Measurements from ENCODE around the gene ITGAV.

Gene ITGAV

GRCh38 chr2:186575302-186575701, 14.6 kb upstream of the ITGAV start:
- no peak for DNase-seq (ENCODE audit: low spot score)

GRCh38 chr2:186575856-186576255, 14.0 kb upstream of the ITGAV start:
- no peak for DNase-seq (ENCODE audit: low spot score)

DNA sequence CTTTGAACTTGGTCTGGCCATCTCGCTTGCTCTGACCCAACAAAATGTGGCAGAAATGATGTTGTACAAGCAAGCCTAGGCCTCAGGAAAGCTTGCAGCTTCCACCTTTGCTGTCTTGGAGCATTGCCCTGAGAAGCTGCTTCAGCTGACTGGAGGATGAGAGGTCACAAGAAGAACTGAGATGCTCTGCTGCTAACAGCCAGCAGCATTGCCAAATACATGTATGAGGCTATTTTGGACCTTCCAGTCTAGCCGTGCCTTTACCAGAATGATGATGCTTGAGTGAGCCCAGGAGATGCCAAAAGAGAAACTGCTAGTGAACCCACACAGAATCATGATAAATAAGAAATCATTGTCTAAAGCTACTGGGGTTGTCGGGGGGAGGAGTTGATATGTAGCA, 13.2 kb upstream of the ITGAV start:
- no peak for DNase-seq (ENCODE audit: low spot score)

- no peak for DNase-seq (ENCODE audit: low spot score)
These were observed 7.2 kb upstream of the ITGAV start for GRCh38 chr2:186582698-186583097.

GRCh38 chr2:186584053-186584452, 5.8 kb upstream of the ITGAV start:
- no peak for DNase-seq (ENCODE audit: low spot score)

DNA sequence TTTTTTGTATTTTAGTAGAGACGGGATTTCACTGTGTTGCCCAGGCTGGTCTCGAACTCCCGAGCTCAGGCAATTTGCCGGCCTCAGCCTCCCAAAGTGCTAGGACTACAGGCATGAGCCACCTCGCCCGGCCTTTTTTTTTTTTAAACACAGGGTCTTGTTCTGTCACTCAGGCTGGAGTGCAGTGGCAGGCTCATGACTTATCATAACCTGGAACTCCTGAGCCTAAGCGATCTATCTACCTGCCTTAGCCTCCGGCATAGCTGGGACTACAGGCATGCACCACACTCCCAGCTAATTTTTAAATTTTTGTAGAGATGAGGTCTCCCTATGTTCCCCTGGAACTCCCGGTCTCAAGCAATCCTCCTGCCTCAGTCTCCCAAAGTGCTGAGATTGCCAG, 1.4 kb upstream of the ITGAV start:
- DNase-seq (ENCODE audit: low spot score): no peak

GRCh38 chr2:186588940-186589611, 780 bp upstream of the ITGAV start:
- no peak for DNase-seq (ENCODE audit: low spot score)

DNA sequence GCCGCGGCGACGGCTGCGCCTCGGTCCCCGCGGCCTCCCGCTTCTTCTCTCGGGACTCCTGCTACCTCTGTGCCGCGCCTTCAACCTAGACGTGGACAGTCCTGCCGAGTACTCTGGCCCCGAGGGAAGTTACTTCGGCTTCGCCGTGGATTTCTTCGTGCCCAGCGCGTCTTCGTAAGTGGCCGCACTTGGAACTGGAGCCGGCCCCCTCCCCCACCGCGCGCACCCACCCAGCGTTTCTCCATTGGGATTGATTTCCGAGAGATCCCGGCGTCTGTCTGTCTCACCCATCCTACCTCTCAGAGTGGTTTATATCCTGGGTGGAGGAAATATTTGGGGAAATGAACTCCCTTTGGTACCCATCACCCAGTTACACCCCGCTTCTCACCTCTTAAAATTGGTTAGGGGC, 498 bp downstream of the ITGAV start:
- peak; percentile 7 for DNase-seq (ENCODE audit: low spot score)

DNA sequence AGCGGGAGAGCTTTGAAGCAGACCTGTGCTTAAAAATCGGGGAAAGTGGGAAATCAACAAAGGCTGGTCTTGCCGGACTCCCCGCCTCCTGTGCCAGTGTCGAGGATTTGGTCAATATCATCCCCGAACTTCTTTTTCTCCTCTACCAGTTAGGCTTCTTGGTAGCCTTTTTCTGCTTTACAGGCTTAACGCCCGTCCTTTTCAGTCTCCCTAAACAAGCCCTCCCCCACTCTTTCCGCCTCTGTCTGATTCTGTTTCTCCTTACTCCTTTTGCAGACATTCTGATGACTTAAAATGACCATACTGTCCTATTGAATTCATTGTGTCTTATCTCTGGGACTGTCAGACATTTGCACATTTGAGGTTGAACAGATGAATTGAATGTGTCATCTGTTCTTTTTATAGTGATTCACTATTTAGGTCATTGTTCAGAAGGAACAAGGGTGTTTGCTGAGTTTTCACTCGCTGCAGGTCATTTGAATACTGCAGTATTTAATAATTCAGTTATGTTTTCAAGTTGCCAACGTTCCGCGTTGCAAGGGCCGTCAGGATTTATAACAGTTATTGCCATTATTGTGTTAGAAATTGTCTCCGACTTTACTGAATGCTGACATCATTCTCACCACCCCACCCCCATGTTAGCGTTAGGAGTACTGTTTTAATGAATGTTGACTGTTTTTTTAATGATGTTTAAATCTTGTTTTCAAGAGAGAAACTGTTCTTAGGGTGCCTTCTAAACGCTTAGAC, 1.1 kb downstream of the ITGAV start:
- peak; percentile 16 for DNase-seq (ENCODE audit: low spot score)

- no peak for DNase-seq (ENCODE audit: low spot score)
These were observed 1.6 kb downstream of the ITGAV start for GRCh38 chr2:186591506-186591890.

- no peak for DNase-seq (ENCODE audit: low spot score)
These were observed 2.5 kb downstream of the ITGAV start for GRCh38 chr2:186592137-186592875.

DNA sequence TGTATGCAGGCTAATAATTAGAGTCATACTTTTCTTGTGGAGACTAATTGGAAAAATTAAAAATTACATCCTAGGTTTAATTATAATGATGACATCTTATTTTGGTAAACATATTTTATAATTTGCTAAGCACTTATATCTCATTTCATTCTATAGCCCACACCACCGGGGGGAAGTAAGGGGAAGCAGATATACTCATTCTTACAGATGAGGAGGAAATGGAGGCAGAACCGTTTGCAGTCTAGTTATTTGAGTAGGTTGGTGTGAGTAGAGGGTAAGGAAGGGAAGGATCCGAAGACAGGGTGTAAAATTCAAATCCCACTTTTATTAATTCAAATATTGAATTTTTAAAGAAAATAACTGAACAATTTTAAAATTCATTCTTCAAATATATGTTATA, 3.7 kb downstream of the ITGAV start:
- no peak for DNase-seq (ENCODE audit: low spot score)

DNA sequence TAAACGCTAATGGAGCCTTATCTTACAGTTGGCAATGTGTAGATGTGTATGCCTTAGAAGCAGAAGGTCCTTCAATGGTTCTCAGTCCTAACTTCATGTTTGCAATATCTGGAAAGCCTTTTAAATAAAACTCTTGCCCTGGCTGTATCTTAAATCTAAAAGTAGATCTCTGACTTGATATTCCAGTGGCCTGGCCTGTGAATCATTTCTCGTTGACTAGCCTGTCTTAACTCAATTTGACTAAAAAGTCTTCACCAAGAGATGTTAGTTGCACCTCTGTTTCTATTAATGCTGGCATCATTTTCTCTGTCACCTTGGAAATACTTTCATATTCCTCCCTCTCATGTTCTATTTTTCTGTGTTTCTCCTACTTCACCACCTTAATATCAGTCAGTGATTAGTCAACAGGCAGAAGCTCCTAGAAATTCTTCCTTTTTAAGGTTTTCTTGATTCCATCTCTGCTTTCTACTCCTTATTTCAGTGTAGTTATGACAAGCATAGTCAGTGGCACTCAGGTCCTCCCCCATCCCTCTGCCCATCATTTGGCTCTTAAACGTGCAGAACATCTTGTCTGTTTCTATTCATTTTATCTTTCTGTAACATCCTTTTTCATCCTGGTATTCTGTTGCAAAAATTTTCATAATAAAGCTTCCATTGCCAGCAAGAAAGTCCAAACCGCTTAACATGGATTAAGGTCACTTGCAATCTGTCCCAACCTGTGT, 4.3 kb downstream of the ITGAV start:
- DNase-seq (ENCODE audit: low spot score): no peak

- DNase-seq (ENCODE audit: low spot score): no peak
These were observed 5.4 kb downstream of the ITGAV start for GRCh38 chr2:186595219-186595618.

- DNase-seq (ENCODE audit: low spot score): no peak
These were observed 9.4 kb downstream of the ITGAV start for GRCh38 chr2:186599186-186599778.

DNA sequence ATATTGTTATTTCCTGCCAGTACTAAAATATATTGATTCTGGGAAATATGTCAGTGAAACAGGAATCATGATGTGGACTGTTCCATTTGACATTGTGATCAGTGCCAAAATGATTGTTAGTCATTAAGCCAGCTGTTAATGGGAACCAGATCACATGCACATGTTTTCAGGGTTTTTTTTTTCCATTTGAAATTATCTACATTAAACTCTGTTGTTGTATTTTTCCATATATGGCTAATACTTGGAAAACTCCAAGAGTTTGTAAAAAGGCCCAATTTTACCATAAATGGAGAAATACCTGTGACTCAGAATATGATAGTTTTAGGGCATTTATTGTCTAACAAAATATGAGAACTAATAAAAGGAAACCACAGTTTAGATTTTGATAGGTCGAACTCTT, 13.4 kb downstream of the ITGAV start:
- no peak for DNase-seq (ENCODE audit: low spot score)

DNA sequence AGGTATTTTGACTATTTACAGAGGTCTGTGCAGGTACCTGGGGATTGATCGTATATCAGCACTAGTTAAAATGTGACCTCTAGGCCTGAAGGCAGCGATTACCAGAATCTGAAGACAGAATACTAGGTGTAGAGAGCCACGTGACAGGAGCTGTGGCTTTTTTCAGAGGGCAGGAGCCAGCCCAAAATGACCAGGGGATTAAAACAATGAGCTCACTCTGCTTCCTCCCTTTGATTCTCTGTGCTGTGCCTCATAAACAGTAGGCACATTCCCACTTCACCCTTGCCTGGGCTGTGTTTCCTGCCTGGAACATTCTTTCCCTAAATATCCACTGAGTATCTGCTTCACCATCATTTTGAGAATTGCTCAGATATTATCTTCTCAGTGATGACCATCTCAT, 15.2 kb downstream of the ITGAV start:
- DNase-seq (ENCODE audit: low spot score): no peak

DNA sequence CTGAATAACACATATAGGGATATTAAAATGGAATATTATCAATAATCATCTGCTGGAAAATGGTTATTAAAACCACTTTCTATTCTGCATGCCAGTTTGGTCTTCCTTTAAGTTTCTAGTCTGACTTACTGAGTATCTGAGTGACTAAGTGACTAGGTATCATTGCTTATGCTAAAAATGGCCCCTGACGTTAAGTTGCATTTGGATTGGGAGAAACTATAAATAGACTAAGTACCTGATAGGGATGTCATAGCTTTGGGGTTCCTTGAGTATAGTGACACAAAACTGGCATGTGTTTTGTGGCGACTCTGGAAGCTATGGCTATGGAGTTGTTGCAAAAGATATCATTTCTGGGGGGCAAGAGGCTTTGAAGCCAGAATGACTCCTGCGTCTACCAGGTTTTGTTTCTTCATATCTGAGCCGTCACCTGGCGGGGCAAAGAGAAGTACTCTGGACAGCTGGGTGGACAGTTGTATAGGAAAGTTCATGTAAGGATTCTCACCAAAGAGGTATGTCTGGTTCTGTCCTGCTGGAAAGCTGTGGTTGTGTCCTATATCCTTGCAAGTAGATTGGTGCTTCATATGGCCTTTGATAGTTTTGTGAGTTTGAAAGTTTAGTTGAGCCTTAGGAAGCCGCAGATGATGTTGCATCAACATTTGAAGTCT, 17.9 kb downstream of the ITGAV start:
- DNase-seq (ENCODE audit: low spot score): no peak

DNA sequence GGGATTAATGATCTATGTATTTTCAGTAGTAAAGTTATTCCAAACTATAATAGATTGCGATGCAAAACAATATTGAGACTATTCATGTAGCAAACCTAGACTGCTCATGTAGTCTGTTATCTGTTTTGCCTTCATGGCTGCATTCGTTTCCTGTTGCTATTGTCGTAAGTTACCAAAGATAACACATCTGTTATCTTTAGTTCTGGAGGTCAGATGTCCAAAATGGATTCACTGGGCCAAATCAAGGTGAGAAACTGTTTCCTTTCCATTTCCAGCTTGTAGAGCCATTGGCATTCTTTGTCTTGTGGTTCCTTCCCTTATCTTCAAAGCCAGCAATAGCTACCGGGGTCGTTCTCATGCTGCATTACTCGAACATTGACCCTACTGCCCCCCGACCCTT, 20.9 kb downstream of the ITGAV start:
- no peak for DNase-seq (ENCODE audit: low spot score)

DNA sequence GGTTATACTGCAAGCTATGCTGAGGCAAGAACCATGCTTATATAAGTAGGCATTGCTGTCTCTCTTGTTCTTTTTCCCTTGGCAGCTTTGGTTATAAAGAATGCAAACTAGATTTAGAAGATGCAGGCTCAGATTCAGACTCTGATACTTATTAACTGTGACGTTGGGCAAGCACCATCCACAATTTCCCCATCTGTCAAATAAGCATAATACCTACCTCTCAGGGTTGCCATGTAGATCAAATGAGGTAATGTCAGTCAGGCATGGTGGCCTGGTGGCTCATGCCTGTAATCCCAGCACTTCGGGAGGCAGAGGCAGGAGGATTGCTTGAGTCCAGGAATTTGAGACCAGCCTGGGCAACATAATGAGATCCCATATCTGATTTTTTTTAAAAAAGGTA, 21.7 kb downstream of the ITGAV start:
- DNase-seq (ENCODE audit: low spot score): no peak

DNA sequence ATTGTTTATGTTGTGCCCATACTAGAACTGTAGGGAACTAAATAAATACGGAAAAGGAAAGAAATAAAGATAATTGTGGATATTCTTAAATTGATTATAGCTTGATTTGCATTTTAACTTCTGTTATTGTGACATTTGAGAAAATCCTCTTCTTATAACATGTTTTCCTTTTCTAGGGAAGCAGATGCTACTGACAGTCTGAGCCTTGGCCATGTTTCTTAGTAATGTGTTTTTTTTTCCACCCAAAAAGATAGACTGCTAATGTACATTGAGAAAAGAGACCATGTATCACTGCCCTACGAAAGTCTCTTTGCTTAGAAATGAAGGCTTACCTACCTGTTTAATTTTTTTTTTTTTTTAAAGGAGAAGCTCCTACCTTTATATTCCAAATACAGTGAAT, 22.2 kb downstream of the ITGAV start:
- DNase-seq (ENCODE audit: low spot score): no peak
